Naive thymus-derived CD4-positive, alpha-beta T cell (primary cell): Measurements from ENCODE around the gene GAS7. TPM values are rescaled to one million over a fixed set of nuclear protein-coding genes. Genes with fewer than 3 reads are reported as not detected.

ENCODE experiments used
- ATAC-seq: fragments of 150-1000 bp; cut with Tn5 transposase; 2 replicates; pipeline ENCODE4 v1.10.0; 2021; ENCODE audit warnings: mild to moderate bottlenecking, moderate library complexity
- CTCF ChIA-PET: fragments of 350-600 bp; sonication (Branson Sonifier 250); formaldehyde crosslinking; loops from one replicate; lab custom pipeline; 2021; ENCODE audit warnings: antibody characterized with exemption; lab: Charles Lee
- POLR2A ChIA-PET: fragments of 350-600 bp; sonication (Branson Sonifier 250); formaldehyde crosslinking; loops from one replicate; lab custom pipeline; 2021; ENCODE audit warnings: antibody characterized with exemption, inconsistent platforms; lab: Charles Lee
- DNase-seq, 9 donors: peaks; one replicate each; pipeline versions ENCODE4 v3.0.0 to v3.0.0-alpha.2; 2020 to 2022; ENCODE audit warnings: mixed read lengths in 1 of 9
- H3K27ac ChIP-seq: one replicate; pipeline ENCODE4 v1.7.0; 2013; ENCODE audit warnings: mild to moderate bottlenecking, low read depth, low read length, moderate library complexity
- H3K27me3 ChIP-seq, 2 donors: one replicate each; pipeline ENCODE4 v1.7.0; 2013; ENCODE audit warnings: low read length in 2 of 2, mild to moderate bottlenecking in 2 of 2, moderate library complexity in 2 of 2; ENCODE audit not compliant: control insufficient read depth in 2 of 2, insufficient read depth in 2 of 2
- H3K36me3 ChIP-seq, 3 experiments: 1 replicate in 2 of 3; 2 replicates in 1 of 3; pipeline ENCODE4 v1.7.0; 2013; ENCODE audit warnings: low read length in 3 of 3, mild to moderate bottlenecking in 3 of 3, moderate library complexity in 1 of 3; ENCODE audit not compliant: insufficient read depth in 3 of 3, control insufficient read depth in 2 of 3
- H3K4me1 ChIP-seq, 2 donors: one replicate each; pipeline ENCODE4 v1.7.0; 2013; ENCODE audit warnings: low read length in 2 of 2, mild to moderate bottlenecking in 2 of 2, moderate library complexity in 1 of 2; ENCODE audit not compliant: control insufficient read depth in 2 of 2, insufficient read depth in 2 of 2
- H3K4me3 ChIP-seq: 2 replicates; pipeline ENCODE4 v1.7.0; 2013; ENCODE audit warnings: mild to moderate bottlenecking, low read length
- H3K9me3 ChIP-seq, 3 experiments: 1 replicate in 2 of 3; 2 replicates in 1 of 3; pipeline ENCODE4 v1.7.0; 2013; ENCODE audit warnings: low read length in 3 of 3; ENCODE audit not compliant: control insufficient read depth in 2 of 3
- H3K27ac Mint-ChIP-seq, 9 donors: one replicate each; pipeline ENCODE4 v1.8.0; 2020 to 2022; ENCODE audit warnings: mixed read lengths in 9 of 9, mild to moderate bottlenecking in 8 of 9, moderate library complexity in 5 of 9, inconsistent platforms in 2 of 9
- H3K27me3 Mint-ChIP-seq, 5 donors: one replicate each; pipeline ENCODE4 v1.8.0; 2021 to 2022; ENCODE audit warnings: mixed read lengths in 5 of 5, mild to moderate bottlenecking in 1 of 5
- H3K36me3 Mint-ChIP-seq, 5 donors: one replicate each; pipeline ENCODE4 v1.8.0; 2020 to 2022; ENCODE audit warnings: mixed read lengths in 5 of 5, mild to moderate bottlenecking in 3 of 5, inconsistent platforms in 1 of 5
- H3K4me1 Mint-ChIP-seq, 7 donors: one replicate each; pipeline ENCODE4 v1.8.0; 2020 to 2022; ENCODE audit warnings: mixed read lengths in 7 of 7, mild to moderate bottlenecking in 3 of 7, inconsistent platforms in 1 of 7
- H3K4me3 Mint-ChIP-seq, 10 donors: one replicate each; pipeline ENCODE4 v1.8.0; 2020 to 2022; ENCODE audit warnings: mild to moderate bottlenecking in 10 of 10, mixed read lengths in 10 of 10, moderate library complexity in 6 of 10, inconsistent platforms in 2 of 10
- H3K9me3 Mint-ChIP-seq, 11 donors: one replicate each; pipeline ENCODE4 v1.8.0; 2020 to 2022; ENCODE audit warnings: mixed read lengths in 11 of 11, mild to moderate bottlenecking in 4 of 11, inconsistent platforms in 1 of 11, moderate library complexity in 1 of 11
- intact Hi-C, 2 donors: fragments of 100-400 bp; cut with micrococcal nuclease; formaldehyde crosslinking; loops; one replicate each; pipeline ENCODE4 v1.15.1; 2023
- polyA plus RNA-seq, 2 donors: library from polyadenylated mRNA; unstranded; fragments of 300-500 nt; fragmentation: Illumina TruSeq; gene quantifications; one replicate each; pipeline ENCODE4 v1.2.3, GENCODE V29; 2021
- total RNA-seq, 6 experiments: library from RNA in 5 of 6; stranded (reverse) in 5 of 6; gene quantifications; 1 replicate in 5 of 6; 2 replicates in 1 of 6; pipeline ENCODE4 v1.2.3 and lab custom pipeline; 2021 to 2026

The GAS7 gene
- total and polyA plus RNA-seq, 7 experiments from 2014 or later, result 0.09 to 54.3 (median 3.3) TPM

GRCh38 chr17:10205549-10206185, 7.3 kb upstream of the GAS7 start:
- H3K4me3 ChIP-seq, result no peak overlapping the region
- Mint-ChIP-seq H3K4me3 (no peak overlapping the region), H3K4me1 (no peaks in the 10 kb centered on the region), H3K27me3 (peaks cover under 1 to 15% (median 8%) of the 10 kb centered on the region in 5 donors), H3K9me3 (peaks cover 4 to 34% (median 14%) of the 10 kb centered on the region in 11 donors), H3K27ac (no peak overlapping the region), H3K36me3 (peaks cover 0 to 5% (median 0%) of the 10 kb centered on the region in 5 donors)
- DNase-seq, result no peak
- no peaks in the 10 kb centered on the region for H3K4me1 ChIP-seq
- no peaks in the 10 kb centered on the region for H3K36me3 ChIP-seq
- H3K27ac ChIP-seq, result no peak overlapping the region
- ChIA-PET CTCF (no interaction called here), POLR2A (no interaction called here)
- ATAC-seq, result no peak
- H3K27me3 ChIP-seq, result no peaks in the 10 kb centered on the region
- H3K9me3 ChIP-seq, result peaks cover 0 to 16% (median 0%) of the 10 kb centered on the region in 3 experiments
- intact Hi-C loops, result no loop called here

GRCh38 chr17:10201680-10202079, 3.3 kb upstream of the GAS7 start:
- H3K27me3 ChIP-seq, result no peaks in the 10 kb centered on the region
- POLR2A ChIA-PET, result no interaction called here
- CTCF ChIA-PET, result no interaction called here
- H3K27ac Mint-ChIP-seq, result no peak overlapping the region
- peaks cover 0 to 10% (median 3%) of the 10 kb centered on the region in 5 donors for H3K36me3 Mint-ChIP-seq
- DNase-seq (no peak), ATAC-seq (no peak)
- no peak overlapping the region for H3K27ac ChIP-seq
- no peak overlapping the region for H3K4me3 ChIP-seq
- peaks cover 0 to 3% of the 10 kb centered on the region in 2 donors for H3K4me1 ChIP-seq
- no peak overlapping the region for H3K4me3 Mint-ChIP-seq
- H3K4me1 Mint-ChIP-seq, result peaks cover 0 to 10% (median 8%) of the 10 kb centered on the region in 7 donors
- intact Hi-C loops, result no loop called here
- peaks cover 0 to 33% (median 14%) of the 10 kb centered on the region in 11 donors for H3K9me3 Mint-ChIP-seq
- peaks cover 16 to 34% (median 23%) of the 10 kb centered on the region in 5 donors for H3K27me3 Mint-ChIP-seq
- H3K36me3 ChIP-seq, result no peaks in the 10 kb centered on the region
- peaks cover 0 to 16% (median 0%) of the 10 kb centered on the region in 3 experiments for H3K9me3 ChIP-seq

GRCh38 chr17:10200645-10201044, 2.2 kb upstream of the GAS7 start:
- peaks cover 0 to 12% (median 0%) of the 10 kb centered on the region in 3 experiments for H3K9me3 ChIP-seq
- peaks cover 0 to 3% of the 10 kb centered on the region in 2 donors for H3K4me1 ChIP-seq
- intact Hi-C loops, result no loop called here
- ChIA-PET POLR2A (no interaction called here), CTCF (no interaction called here)
- no peaks in the 10 kb centered on the region for H3K36me3 ChIP-seq
- Mint-ChIP-seq H3K9me3 (peaks cover 0 to 32% (median 12%) of the 10 kb centered on the region in 11 donors), H3K27me3 (peaks cover 22 to 43% (median 31%) of the 10 kb centered on the region in 5 donors), H3K27ac (no peak overlapping the region), H3K4me1 (peaks cover 0 to 10% (median 8%) of the 10 kb centered on the region in 7 donors), H3K4me3 (peak overlapping the region in 1 of 10 donors; percentile 20), H3K36me3 (peaks cover 0 to 9% (median 3%) of the 10 kb centered on the region in 5 donors)
- no peak for ATAC-seq
- H3K4me3 ChIP-seq, result no peak overlapping the region
- DNase-seq, result no peak
- no peaks in the 10 kb centered on the region for H3K27me3 ChIP-seq
- H3K27ac ChIP-seq, result no peak overlapping the region

GRCh38 chr17:10200016-10200415, 1.6 kb upstream of the GAS7 start:
- ATAC-seq, result no peak
- Histone ChIP-seq H3K9me3 (peaks cover 0 to 8% (median 0%) of the 10 kb centered on the region in 3 experiments), H3K27ac (no peak overlapping the region), H3K36me3 (no peaks in the 10 kb centered on the region), H3K4me3 (no peak overlapping the region), H3K27me3 (no peaks in the 10 kb centered on the region), H3K4me1 (peaks cover 0 to 3% of the 10 kb centered on the region in 2 donors)
- peak overlapping the region in 9 of 10 donors; percentile 6 to 69 (median 30) for H3K4me3 Mint-ChIP-seq
- H3K4me1 Mint-ChIP-seq, result peaks cover 0 to 10% (median 8%) of the 10 kb centered on the region in 7 donors
- no peak overlapping the region for H3K27ac Mint-ChIP-seq
- ChIA-PET CTCF (no interaction called here), POLR2A (no interaction called here)
- intact Hi-C loops, result no loop called here
- peaks cover 0 to 5% (median 3%) of the 10 kb centered on the region in 5 donors for H3K36me3 Mint-ChIP-seq
- H3K27me3 Mint-ChIP-seq, result peaks cover 22 to 43% (median 31%) of the 10 kb centered on the region in 5 donors
- peaks cover 0 to 30% (median 10%) of the 10 kb centered on the region in 11 donors for H3K9me3 Mint-ChIP-seq
- no peak for DNase-seq

GRCh38 chr17:10197721-10198508, 491 bp downstream of the GAS7 start:
- peak; percentile 31 for ATAC-seq
- Mint-ChIP-seq H3K27ac (no peak overlapping the region), H3K4me1 (peaks cover 0 to 10% (median 8%) of the 10 kb centered on the region in 7 donors), H3K27me3 (peaks cover 22 to 43% (median 31%) of the 10 kb centered on the region in 5 donors), H3K36me3 (peaks cover 0 to 19% (median 4%) of the 10 kb centered on the region in 5 donors), H3K4me3 (peak overlapping the region in 3 of 10 donors; percentile 17 to 53 (median 25)), H3K9me3 (peaks cover 5 to 34% (median 15%) of the 10 kb centered on the region in 11 donors)
- intact Hi-C loops, result loop anchor here in 1 of 2 donors (2.0 kb wide), 1 partner anchor 47 kb away; no protein-coding TSS in a partner anchor
- POLR2A ChIA-PET, result no interaction called here
- H3K4me3 ChIP-seq, result no peak overlapping the region
- CTCF ChIA-PET, result no interaction called here
- no peaks in the 10 kb centered on the region for H3K27me3 ChIP-seq
- H3K9me3 ChIP-seq, result peaks cover 0 to 15% (median 0%) of the 10 kb centered on the region in 3 experiments
- H3K27ac ChIP-seq, result no peak overlapping the region
- H3K4me1 ChIP-seq, result peaks cover 0 to 3% of the 10 kb centered on the region in 2 donors
- DNase-seq, result peak in 1 of 9 donors; percentile 8
- no peaks in the 10 kb centered on the region for H3K36me3 ChIP-seq

- H3K4me3 Mint-ChIP-seq, result peak overlapping the region in 2 of 10 donors; percentile 8 to 25
- ATAC-seq (no peak), DNase-seq (no peak)
- Histone ChIP-seq H3K4me3 (no peak overlapping the region), H3K27me3 (no peaks in the 10 kb centered on the region), H3K4me1 (peaks cover 0 to 3% of the 10 kb centered on the region in 2 donors), H3K27ac (no peak overlapping the region), H3K36me3 (no peaks in the 10 kb centered on the region), H3K9me3 (peaks cover 0 to 16% (median 0%) of the 10 kb centered on the region in 3 experiments)
- peaks cover 0 to 10% (median 8%) of the 10 kb centered on the region in 7 donors for H3K4me1 Mint-ChIP-seq
- peaks cover 5 to 34% (median 15%) of the 10 kb centered on the region in 11 donors for H3K9me3 Mint-ChIP-seq
- H3K36me3 Mint-ChIP-seq, result peaks cover 0 to 19% (median 4%) of the 10 kb centered on the region in 5 donors
- POLR2A ChIA-PET, result no interaction called here
- H3K27ac Mint-ChIP-seq, result no peak overlapping the region
- intact Hi-C loops, result no loop called here
- CTCF ChIA-PET, result no interaction called here
- peaks cover 22 to 43% (median 31%) of the 10 kb centered on the region in 5 donors for H3K27me3 Mint-ChIP-seq
These were observed 1.1 kb downstream of the GAS7 start for GRCh38 chr17:10197362-10197720.
